ENCODE results near the gene EEF1AKMT4. TPM values are rescaled to one million over a fixed set of nuclear protein-coding genes. Genes with fewer than 3 reads are reported as not detected.
A peak's percentile ranks its signal among the peaks of the same experiment; 100 is the strongest.

Gene EEF1AKMT4
- total RNA-seq, 1 experiment from 2014 or later: 11.6 TPM

DNA sequence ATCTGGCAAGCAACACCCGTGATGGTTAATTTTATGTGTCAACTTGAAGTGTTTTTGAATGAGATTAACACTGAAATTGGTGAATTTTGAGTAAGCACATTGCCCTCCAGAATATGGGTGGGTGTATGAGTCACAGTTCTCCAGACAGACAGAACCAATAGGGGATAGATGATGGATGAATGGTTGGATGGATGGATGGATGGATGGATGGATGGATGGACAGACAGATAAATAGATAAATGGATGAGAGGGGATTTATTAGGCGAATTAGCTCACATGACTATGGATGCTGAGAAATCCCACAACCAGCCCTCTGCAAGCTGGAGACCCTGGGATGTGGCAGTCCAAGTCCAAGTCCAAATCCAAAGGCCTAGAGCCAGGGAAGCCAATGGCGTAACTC, 25.5 kb upstream of the EEF1AKMT4 start:
- Mint-ChIP-seq H3K4me3 (ENCODE audit: low read depth, unreplicated experiment) (no peak overlapping the region), H3K4me1 (ENCODE audit: low read depth, unreplicated experiment) (no peaks in the 10 kb centered on the region), H3K27ac (ENCODE audit: unreplicated experiment) (no peak overlapping the region), H3K9me3 (ENCODE audit: low read depth, unreplicated experiment) (no peaks in the 10 kb centered on the region), H3K36me3 (ENCODE audit: insufficient read depth, unreplicated experiment) (no peaks in the 10 kb centered on the region), H3K27me3 (ENCODE audit: unreplicated experiment) (peaks cover 73% of the 10 kb centered on the region)
- DNase-seq: no peak
- CTCF ChIA-PET: no interaction called here
- TF ChIP-seq, protein P1, sequence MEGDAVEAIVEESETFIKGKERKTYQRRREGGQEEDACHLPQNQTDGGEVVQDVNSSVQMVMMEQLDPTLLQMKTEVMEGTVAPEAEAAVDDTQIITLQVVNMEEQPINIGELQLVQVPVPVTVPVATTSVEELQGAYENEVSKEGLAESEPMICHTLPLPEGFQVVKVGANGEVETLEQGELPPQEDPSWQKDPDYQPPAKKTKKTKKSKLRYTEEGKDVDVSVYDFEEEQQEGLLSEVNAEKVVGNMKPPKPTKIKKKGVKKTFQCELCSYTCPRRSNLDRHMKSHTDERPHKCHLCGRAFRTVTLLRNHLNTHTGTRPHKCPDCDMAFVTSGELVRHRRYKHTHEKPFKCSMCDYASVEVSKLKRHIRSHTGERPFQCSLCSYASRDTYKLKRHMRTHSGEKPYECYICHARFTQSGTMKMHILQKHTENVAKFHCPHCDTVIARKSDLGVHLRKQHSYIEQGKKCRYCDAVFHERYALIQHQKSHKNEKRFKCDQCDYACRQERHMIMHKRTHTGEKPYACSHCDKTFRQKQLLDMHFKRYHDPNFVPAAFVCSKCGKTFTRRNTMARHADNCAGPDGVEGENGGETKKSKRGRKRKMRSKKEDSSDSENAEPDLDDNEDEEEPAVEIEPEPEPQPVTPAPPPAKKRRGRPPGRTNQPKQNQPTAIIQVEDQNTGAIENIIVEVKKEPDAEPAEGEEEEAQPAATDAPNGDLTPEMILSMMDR (IDR thresholded peaks at IDR 0.05; ENCODE audit: unreplicated experiment): no peak
- intact Hi-C loops (cut with micrococcal nuclease; ENCODE audit: unreplicated experiment): no loop called here
- no TSS peak for BruUV-seq (replicated peaks)

DNA sequence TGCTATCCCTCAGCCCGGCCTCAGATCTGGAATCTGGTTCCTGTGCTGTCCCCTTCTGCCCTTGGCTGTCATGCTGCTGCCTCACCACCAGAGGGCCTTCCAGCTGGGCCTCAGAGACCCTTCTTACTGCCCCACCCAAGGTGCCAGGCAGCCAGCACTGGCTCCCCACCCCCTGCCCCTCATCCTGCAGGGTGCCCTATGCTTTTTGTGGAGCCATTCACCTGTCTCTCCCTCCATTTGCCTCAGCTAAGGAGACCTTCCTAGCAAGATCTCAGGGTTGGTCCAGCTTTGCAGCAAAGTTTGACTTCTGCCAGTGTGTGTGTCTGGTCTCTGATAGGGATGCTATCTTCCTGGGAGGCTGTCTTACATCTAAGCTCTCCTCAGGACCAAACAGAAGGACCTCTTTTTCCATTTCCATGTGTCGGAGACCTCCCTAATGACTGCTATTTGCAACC, 22.0 kb upstream of the EEF1AKMT4 start:
- H3K36me3 Mint-ChIP-seq (ENCODE audit: insufficient read depth, unreplicated experiment): peaks cover 8% of the 10 kb centered on the region
- DNase-seq: peak; percentile 76
- H3K4me3 Mint-ChIP-seq (ENCODE audit: low read depth, unreplicated experiment): no peak overlapping the region
- peaks cover 92% of the 10 kb centered on the region for H3K27me3 Mint-ChIP-seq (ENCODE audit: unreplicated experiment)
- no peaks in the 10 kb centered on the region for H3K9me3 Mint-ChIP-seq (ENCODE audit: low read depth, unreplicated experiment)
- no TSS peak for BruUV-seq (replicated peaks)
- intact Hi-C loops (cut with micrococcal nuclease; ENCODE audit: unreplicated experiment): no loop called here
- TF ChIP-seq, protein P1 (IDR thresholded peaks at IDR 0.05; ENCODE audit: unreplicated experiment): peak; percentile 99
- H3K4me1 Mint-ChIP-seq (ENCODE audit: low read depth, unreplicated experiment): no peaks in the 10 kb centered on the region
- H3K27ac Mint-ChIP-seq (ENCODE audit: unreplicated experiment): no peak overlapping the region
- CTCF ChIA-PET: interaction anchor here (0.6 to 2.5 kb wide), 11 partner anchors 10 to 1685 kb away, joined by 3 to 29 read pairs (median 6); partner anchors contain the start of genes ABCF3 and AP2M1

DNA sequence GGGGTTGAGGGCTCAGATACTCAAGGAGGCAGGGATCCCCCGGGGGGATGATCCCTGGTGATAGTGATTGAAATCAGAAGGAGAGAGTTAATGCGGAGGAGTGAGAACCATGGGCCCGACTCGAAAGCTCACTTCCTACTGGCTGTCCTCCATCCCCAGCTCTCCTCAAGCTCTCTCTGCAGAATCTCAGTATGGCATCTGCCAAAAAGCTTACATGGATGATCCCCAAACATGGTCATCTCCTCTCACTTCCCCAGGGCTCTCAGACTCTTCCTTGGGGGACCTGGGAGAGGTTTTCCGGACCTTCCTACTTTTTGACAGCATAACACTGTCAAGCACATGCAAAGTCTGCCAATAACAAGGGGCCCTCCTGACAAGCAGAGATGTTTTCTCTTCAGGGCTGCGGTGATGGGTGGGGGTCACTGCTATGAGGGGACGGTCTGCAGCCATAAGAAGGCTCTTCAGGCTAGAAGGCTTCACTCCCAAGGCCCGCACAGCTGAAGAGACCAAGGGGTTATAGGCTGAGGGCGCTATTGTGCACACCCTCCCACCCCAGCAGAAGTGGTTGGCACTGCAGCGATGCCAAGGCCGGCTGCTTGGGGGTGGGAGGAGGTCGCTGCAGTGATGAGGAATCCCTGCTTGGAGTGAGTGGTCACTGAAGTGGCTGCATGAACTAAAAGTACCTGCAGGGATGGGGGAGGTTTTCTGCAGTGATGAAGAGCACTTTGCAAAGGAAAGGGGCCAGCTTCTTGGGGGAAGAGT, 20.9 kb upstream of the EEF1AKMT4 start:
- Mint-ChIP-seq H3K27ac (ENCODE audit: unreplicated experiment) (no peak overlapping the region), H3K4me3 (ENCODE audit: low read depth, unreplicated experiment) (peak overlapping the region; percentile 8), H3K9me3 (ENCODE audit: low read depth, unreplicated experiment) (no peaks in the 10 kb centered on the region), H3K4me1 (ENCODE audit: low read depth, unreplicated experiment) (no peaks in the 10 kb centered on the region), H3K36me3 (ENCODE audit: insufficient read depth, unreplicated experiment) (peaks cover 8% of the 10 kb centered on the region), H3K27me3 (ENCODE audit: unreplicated experiment) (peaks cover 88% of the 10 kb centered on the region)
- intact Hi-C loops (cut with micrococcal nuclease; ENCODE audit: unreplicated experiment): no loop called here
- BruUV-seq (replicated peaks): no TSS peak
- CTCF ChIA-PET: interaction anchor here (0.6 to 2.5 kb wide), 11 partner anchors 11 to 285 kb away, joined by 3 to 29 read pairs (median 6); partner anchors contain the start of genes ABCF3 and AP2M1
- TF ChIP-seq, protein P1 (IDR thresholded peaks at IDR 0.05; ENCODE audit: unreplicated experiment): no peak
- DNase-seq: no peak

DNA sequence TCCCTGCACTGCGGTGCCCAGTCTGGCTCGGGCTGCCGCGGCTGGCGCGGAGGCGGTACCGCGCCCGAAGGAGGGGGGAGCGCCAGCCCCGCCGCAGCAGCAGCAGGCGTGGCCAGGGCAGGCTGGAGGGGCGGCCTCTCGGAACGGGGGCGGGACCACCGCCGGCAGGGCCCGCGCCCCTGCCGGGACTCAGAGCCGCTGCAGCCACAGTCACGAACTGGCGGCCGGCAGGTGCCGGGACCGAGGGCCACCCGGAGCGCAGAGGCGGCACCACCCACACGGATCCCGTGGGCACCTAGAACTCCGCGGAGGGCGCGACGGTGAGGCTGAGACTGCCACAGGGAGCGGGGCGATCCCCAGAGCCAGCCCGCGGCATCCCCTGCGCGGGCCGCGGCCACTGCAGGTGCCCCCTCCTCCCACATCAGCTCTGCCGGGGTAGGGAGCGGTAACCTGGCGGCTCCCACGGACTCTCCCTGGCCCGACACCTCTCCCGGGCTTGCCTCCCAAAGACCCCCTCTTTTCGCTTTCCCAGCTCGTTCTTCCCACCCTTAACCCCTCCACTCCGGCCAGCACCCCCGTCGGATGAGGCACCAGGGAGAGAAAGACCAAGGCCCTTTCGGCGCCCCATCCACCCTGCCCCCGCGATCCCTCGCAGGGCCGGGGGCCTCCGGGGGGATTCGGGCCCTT, 19.9 kb upstream of the EEF1AKMT4 start, which contains the start of gene VWA5B2:
VWA5B2 (plus strand) TSS at position 192 of the 687 bp plus-strand sequence. CDS start 944 bp downstream, outside the sequence.
- no TSS peak for BruUV-seq (replicated peaks)
- Mint-ChIP-seq H3K4me3 (ENCODE audit: low read depth, unreplicated experiment) (peak within 1 kb of the TSS; percentile 8), H3K36me3 (ENCODE audit: insufficient read depth, unreplicated experiment) (peaks cover 8% of the 10 kb centered on the region), H3K27me3 (ENCODE audit: unreplicated experiment) (peaks cover 78% of the 10 kb centered on the region), H3K27ac (ENCODE audit: unreplicated experiment) (no peak within 1 kb of the TSS), H3K9me3 (ENCODE audit: low read depth, unreplicated experiment) (no peaks in the 10 kb centered on the region), H3K4me1 (ENCODE audit: low read depth, unreplicated experiment) (peaks cover 8% of the 10 kb centered on the region)
- DNase-seq: peak; percentile 92
- CTCF ChIA-PET: interaction anchor here (1.5 kb wide), 1 partner anchor 11 kb away, joined by 7 read pairs; no protein-coding TSS in a partner anchor
- TF ChIP-seq, protein P1 (IDR thresholded peaks at IDR 0.05; ENCODE audit: unreplicated experiment): peak; percentile 62
- intact Hi-C loops (cut with micrococcal nuclease; ENCODE audit: unreplicated experiment): no loop called here

Data from Calu3 (cell line).